CD14-positive monocyte (primary cell): ENCODE data around the gene CLDN5. TPM values are rescaled to one million over a fixed set of nuclear protein-coding genes. Genes with fewer than 3 reads are reported as not detected.

Experiments
- DNase-seq, 3 donors: peaks; one replicate each; pipeline ENCODE4 v3.0.0-alpha.2; 2011 to 2022
- H2AFZ ChIP-seq: 2 replicates; pipeline ENCODE4 v1.6.0; 2012; ENCODE audit warnings: mild to moderate bottlenecking, low read depth, low read length, inconsistent platforms; ENCODE audit not compliant: insufficient read depth, poor library complexity, severe bottlenecking
- H3K27ac ChIP-seq, 2 donors: 1 replicate in 1 of 2; 2 replicates in 1 of 2; pipeline ENCODE4 v1.5.1; 2012 to 2013; ENCODE audit warnings: low read length in 2 of 2, control low read depth in 1 of 2, inconsistent platforms in 1 of 2, low read depth in 1 of 2, mild to moderate bottlenecking in 1 of 2
- H3K27me3 ChIP-seq, 2 donors: one replicate each; pipeline versions ENCODE4 v1.6.0 to v1.6.1; 2011 to 2013; ENCODE audit warnings: low read length in 2 of 2; ENCODE audit not compliant: control insufficient read depth in 2 of 2, insufficient read depth in 2 of 2
- H3K36me3 ChIP-seq, 2 donors: replicated peaks in 1 of 2; 1 replicate in 1 of 2; 2 replicates in 1 of 2; pipeline versions ENCODE4 v1.5.1 to v1.6.1; 2012 to 2013; ENCODE audit warnings: low read length in 2 of 2, control low read depth in 1 of 2, inconsistent platforms in 1 of 2, mild to moderate bottlenecking in 1 of 2; ENCODE audit not compliant: insufficient read depth in 2 of 2, control insufficient read depth in 1 of 2
- H3K4me1 ChIP-seq, 2 donors: 1 replicate in 1 of 2; 2 replicates in 1 of 2; pipeline versions ENCODE4 v1.5.1 to v1.6.1; 2012 to 2013; ENCODE audit warnings: low read length in 2 of 2, control low read depth in 1 of 2, inconsistent platforms in 1 of 2, mild to moderate bottlenecking in 1 of 2, moderate library complexity in 1 of 2; ENCODE audit not compliant: insufficient read depth in 2 of 2, control insufficient read depth in 1 of 2
- H3K4me2 ChIP-seq: replicated peaks from 2 replicates; pipeline ENCODE3; 2012; ENCODE audit warnings: low read length, moderate library complexity, mild to moderate bottlenecking; ENCODE audit not compliant: poor library complexity, severe bottlenecking; ENCODE audit errors: extremely low read depth
- H3K4me3 ChIP-seq, 3 experiments: fragments of 200-600 bp in 1 of 3; sonication (generic) in 1 of 3; replicated peaks in 1 of 3; 1 replicate in 2 of 3; 2 replicates in 1 of 3; pipeline ENCODE4 v1.5.1; 2011 to 2013; ENCODE audit warnings: low read length in 3 of 3, mild to moderate bottlenecking in 3 of 3, control low read depth in 2 of 3, low read depth in 2 of 3, inconsistent platforms in 1 of 3, moderate library complexity in 1 of 3
- H3K79me2 ChIP-seq: 2 replicates; pipeline ENCODE4 v1.6.0; 2012; ENCODE audit warnings: mild to moderate bottlenecking, control low read depth, inconsistent platforms, low read length, moderate library complexity; ENCODE audit not compliant: insufficient read depth
- H3K9ac ChIP-seq: 2 replicates; pipeline ENCODE4 v1.6.0; 2017; ENCODE audit warnings: low read length, mild to moderate bottlenecking; ENCODE audit not compliant: insufficient read depth, poor library complexity, severe bottlenecking
- H3K9me3 ChIP-seq, 2 donors: replicated peaks in 1 of 2; 1 replicate in 1 of 2; 2 replicates in 1 of 2; pipeline versions ENCODE4 v1.5.1 to v1.6.1; 2012 to 2013; ENCODE audit warnings: low read length in 2 of 2, control low read depth in 1 of 2; ENCODE audit not compliant: control insufficient read depth in 1 of 2, insufficient read depth in 1 of 2
- H4K20me1 ChIP-seq: 2 replicates; pipeline ENCODE4 v1.6.0; 2012; ENCODE audit warnings: mild to moderate bottlenecking, low read length, control low read depth, moderate library complexity; ENCODE audit not compliant: insufficient read depth
- H3K27ac Mint-ChIP-seq, 7 donors: one replicate each; pipeline ENCODE4 v1.8.0; 2020; ENCODE audit warnings: mild to moderate bottlenecking in 7 of 7, mixed read lengths in 7 of 7, moderate library complexity in 6 of 7, inconsistent platforms in 2 of 7
- H3K27me3 Mint-ChIP-seq, 3 donors: one replicate each; pipeline ENCODE4 v1.8.0; 2021 to 2022; ENCODE audit warnings: low read depth in 3 of 3, mild to moderate bottlenecking in 3 of 3, mixed read lengths in 3 of 3, moderate library complexity in 3 of 3, inconsistent platforms in 1 of 3
- H3K36me3 Mint-ChIP-seq, 2 donors: one replicate each; pipeline ENCODE4 v1.8.0; 2020; ENCODE audit warnings: mixed read lengths in 2 of 2, inconsistent platforms in 1 of 2, mild to moderate bottlenecking in 1 of 2
- H3K4me1 Mint-ChIP-seq: one replicate; pipeline ENCODE4 v1.8.0; 2020; ENCODE audit warnings: mild to moderate bottlenecking, mixed read lengths
- H3K4me3 Mint-ChIP-seq, 2 donors: one replicate each; pipeline ENCODE4 v1.8.0; 2020; ENCODE audit warnings: mild to moderate bottlenecking in 2 of 2, mixed read lengths in 2 of 2, moderate library complexity in 1 of 2
- H3K9me3 Mint-ChIP-seq, 7 donors: one replicate each; pipeline ENCODE4 v1.8.0; 2020 to 2022; ENCODE audit warnings: mixed read lengths in 7 of 7, mild to moderate bottlenecking in 6 of 7, moderate library complexity in 6 of 7, inconsistent platforms in 2 of 7
- WGBS: methylation state at CpG from one replicate; pipeline ENCODE4 v1.1.5; 2013; ENCODE audit warnings: missing lambda C conversion rate; ENCODE audit not compliant: insufficient coverage; 5-methylcytosine and 5-hydroxymethylcytosine counted together
- intact Hi-C, 2 donors: fragments of 100-400 bp; cut with micrococcal nuclease; formaldehyde crosslinking; loops; one replicate each; pipeline versions ENCODE4 v1.15.0 to v1.15.1; 2023
- polyA plus RNA-seq, 3 donors: library from polyadenylated mRNA; depleted of rRNA in 1 of 3; unstranded in 2 of 3; stranded (reverse) in 1 of 3; fragments of 300-500 nt in 2 of 3; fragments of >200 nt in 1 of 3; fragmentation: Illumina TruSeq in 2 of 3; gene quantifications; 1 replicate in 2 of 3; 2 replicates in 1 of 3; pipeline ENCODE4 v1.2.3, GENCODE V29; 2012 to 2021
- TF ChIP-seq, protein P1 (sequence below): fragments of 200-600 bp; IDR thresholded peaks from one replicate; pipeline ENCODE4 v1.8.0; 2022; ENCODE audit warnings: antibody characterized with exemption, mild to moderate bottlenecking

CLDN5 gene
- polyA plus RNA-seq, 3 donors = 0.05 to 0.35 (median 0.27) TPM

DNA sequence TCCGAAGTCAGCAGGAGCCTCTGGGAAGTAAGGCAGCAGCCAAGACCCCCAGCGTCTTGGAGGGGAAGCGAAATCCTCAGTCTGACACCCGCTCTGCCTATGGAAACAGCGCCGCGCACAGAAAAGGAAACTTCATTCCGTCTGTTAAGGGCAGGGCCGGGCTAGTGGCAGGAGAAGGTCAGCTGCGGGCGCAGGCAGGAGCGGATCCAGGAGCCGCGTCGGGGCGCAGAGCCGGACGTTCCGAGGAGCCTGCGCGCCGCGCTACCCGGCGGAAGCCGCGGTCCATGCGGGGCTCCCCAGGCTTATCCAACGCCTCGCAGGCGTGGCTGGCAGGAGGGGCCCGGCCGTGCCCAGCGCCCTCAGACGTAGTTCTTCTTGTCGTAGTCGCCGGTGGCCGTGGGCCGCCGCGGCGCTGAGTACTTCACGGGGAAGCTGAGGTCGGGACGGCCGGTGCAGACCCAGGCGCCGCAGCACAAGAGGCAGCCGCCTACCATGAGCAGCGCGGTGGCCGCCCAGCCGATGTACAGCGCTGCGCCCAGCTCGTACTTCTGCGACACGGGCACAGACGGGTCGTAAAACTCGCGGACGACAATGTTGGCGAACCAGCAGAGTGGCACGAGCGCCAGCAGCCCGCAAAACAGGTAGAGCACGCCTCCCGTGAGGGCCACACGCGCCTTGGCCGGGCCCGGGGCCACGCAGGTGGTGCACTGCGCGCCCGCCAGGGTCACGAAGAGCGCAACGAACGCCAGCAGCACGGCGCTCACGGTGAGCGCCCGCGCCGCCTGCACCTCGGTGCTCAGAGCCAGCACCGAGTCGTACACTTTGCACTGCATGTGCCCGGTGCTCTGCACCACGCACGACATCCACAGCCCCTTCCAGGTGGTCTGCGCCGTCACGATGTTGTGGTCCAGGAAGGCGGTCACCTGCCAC is 705 bp downstream of the CLDN5 start:
- Histone ChIP-seq H3K9me3 (no peaks in the 10 kb centered on the region), H3K36me3 (no peaks in the 10 kb centered on the region), H4K20me1 (no peaks in the 10 kb centered on the region), H3K9ac (no peak overlapping the region), H3K27ac (no peak overlapping the region), H3K4me2 (peak overlapping the region; percentile 56), H3K4me3 (peak overlapping the region in 1 of 3 experiments; percentile 38), H2AFZ (peak overlapping the region; percentile 41), H3K4me1 (peaks cover 0 to 17% of the 10 kb centered on the region in 2 donors), H3K79me2 (no peaks in the 10 kb centered on the region), H3K27me3 (peaks cover 0 to 38% of the 10 kb centered on the region in 2 donors)
- TF ChIP-seq, protein P1, sequence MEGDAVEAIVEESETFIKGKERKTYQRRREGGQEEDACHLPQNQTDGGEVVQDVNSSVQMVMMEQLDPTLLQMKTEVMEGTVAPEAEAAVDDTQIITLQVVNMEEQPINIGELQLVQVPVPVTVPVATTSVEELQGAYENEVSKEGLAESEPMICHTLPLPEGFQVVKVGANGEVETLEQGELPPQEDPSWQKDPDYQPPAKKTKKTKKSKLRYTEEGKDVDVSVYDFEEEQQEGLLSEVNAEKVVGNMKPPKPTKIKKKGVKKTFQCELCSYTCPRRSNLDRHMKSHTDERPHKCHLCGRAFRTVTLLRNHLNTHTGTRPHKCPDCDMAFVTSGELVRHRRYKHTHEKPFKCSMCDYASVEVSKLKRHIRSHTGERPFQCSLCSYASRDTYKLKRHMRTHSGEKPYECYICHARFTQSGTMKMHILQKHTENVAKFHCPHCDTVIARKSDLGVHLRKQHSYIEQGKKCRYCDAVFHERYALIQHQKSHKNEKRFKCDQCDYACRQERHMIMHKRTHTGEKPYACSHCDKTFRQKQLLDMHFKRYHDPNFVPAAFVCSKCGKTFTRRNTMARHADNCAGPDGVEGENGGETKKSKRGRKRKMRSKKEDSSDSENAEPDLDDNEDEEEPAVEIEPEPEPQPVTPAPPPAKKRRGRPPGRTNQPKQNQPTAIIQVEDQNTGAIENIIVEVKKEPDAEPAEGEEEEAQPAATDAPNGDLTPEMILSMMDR = no peak
- 2% methylated on average over 99 of the region's 99 CpGs for WGBS
- Mint-ChIP-seq H3K9me3 (peaks cover 0 to 5% (median 1%) of the 10 kb centered on the region in 7 donors), H3K36me3 (peaks cover 15 to 27% of the 10 kb centered on the region in 2 donors), H3K27me3 (peaks cover 35 to 55% (median 38%) of the 10 kb centered on the region in 3 donors), H3K4me1 (peaks cover 13% of the 10 kb centered on the region), H3K4me3 (peak overlapping the region; percentile 31 to 87), H3K27ac (no peak overlapping the region)
- intact Hi-C loops = no loop called here
- DNase-seq = no peak

DNA sequence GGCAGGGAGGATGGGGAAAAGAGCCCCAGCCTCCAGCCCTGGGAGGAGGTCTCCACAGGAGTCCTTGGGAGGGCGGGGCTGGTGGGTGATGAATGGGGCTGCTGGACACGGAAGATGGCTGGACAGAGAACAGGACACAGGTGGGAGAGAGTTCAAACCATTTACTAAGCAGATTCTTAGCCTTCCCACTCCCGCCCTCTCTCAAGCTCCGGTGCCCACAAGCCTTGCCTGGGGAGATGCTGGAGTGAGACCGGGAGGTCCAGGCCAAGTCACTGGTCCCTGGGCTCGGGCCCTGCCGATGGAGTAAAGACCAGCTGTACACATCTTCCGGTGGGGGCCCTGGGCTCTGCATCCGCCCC is 1.4 kb downstream of the CLDN5 start:
- no peaks in the 10 kb centered on the region for H3K79me2 ChIP-seq
- H3K36me3 ChIP-seq = no peaks in the 10 kb centered on the region
- H3K36me3 Mint-ChIP-seq = peaks cover 17 to 32% of the 10 kb centered on the region in 2 donors
- WGBS = 31% methylated on average over 7 of the region's 9 CpGs
- no peak overlapping the region for H3K27ac ChIP-seq
- H3K4me3 ChIP-seq = peak overlapping the region in 1 of 3 experiments; percentile 38
- TF ChIP-seq, protein P1 = no peak
- H2AFZ ChIP-seq = peak overlapping the region; percentile 41
- no peak overlapping the region for H3K27ac Mint-ChIP-seq
- H4K20me1 ChIP-seq = no peaks in the 10 kb centered on the region
- peaks cover 35 to 52% (median 38%) of the 10 kb centered on the region in 3 donors for H3K27me3 Mint-ChIP-seq
- peaks cover 13% of the 10 kb centered on the region for H3K4me1 Mint-ChIP-seq
- H3K9ac ChIP-seq = no peak overlapping the region
- peaks cover 0 to 17% of the 10 kb centered on the region in 2 donors for H3K4me1 ChIP-seq
- no peak for DNase-seq
- peak overlapping the region; percentile 56 for H3K4me2 ChIP-seq
- H3K4me3 Mint-ChIP-seq = peak overlapping the region in 1 of 2 donors; percentile 80
- peaks cover 0 to 38% of the 10 kb centered on the region in 2 donors for H3K27me3 ChIP-seq
- peaks cover 0 to 5% (median 1%) of the 10 kb centered on the region in 7 donors for H3K9me3 Mint-ChIP-seq
- intact Hi-C loops = no loop called here
- no peaks in the 10 kb centered on the region for H3K9me3 ChIP-seq
